Hepatic stellate cell (primary cell): Measurements from ENCODE around the gene LSM12.

Experiments used
- DNase-seq: peaks from one replicate; pipeline ENCODE4 v3.0.0; 2011; ENCODE audit warnings: low spot score

LSM12 gene

GRCh38 chr17:43987131-43988021 lies 79.1 kb downstream of the LSM12 start:
- no peak for DNase-seq

- no peak for DNase-seq
Observed at GRCh38 chr17:43986225-43986981, 80.1 kb downstream of the LSM12 start.

GRCh38 chr17:43984521-43984920 lies 82.0 kb downstream of the LSM12 start:
- DNase-seq, result no peak
